DND-41 (cell line): Measurements from ENCODE around the gene HOXD8.

ENCODE experiments used
- ATAC-seq: fragments of 200-7000 bp; cut with Tn5 transposase; 3 replicates; pipeline ENCODE4 v1.9.1; 2021; ENCODE audit warnings: low read depth; ENCODE audit not compliant: insufficient read depth
- DNase-seq: peaks from one replicate; pipeline ENCODE4 v3.0.0-alpha.2; 2020
- H2AFZ ChIP-seq: 2 replicates; pipeline ENCODE4 v1.6.0; 2012; ENCODE audit warnings: low read depth, low read length
- H3K27ac ChIP-seq: 2 replicates; pipeline ENCODE4 v1.5.1; 2012; ENCODE audit warnings: low read length, inconsistent platforms
- H3K27me3 ChIP-seq: fragments of 200-600 bp; sonication (generic); 2 replicates; pipeline ENCODE4 v1.6.0; 2012; ENCODE audit warnings: low read length, mild to moderate bottlenecking, inconsistent platforms; ENCODE audit not compliant: insufficient read depth, poor library complexity
- H3K36me3 ChIP-seq: 2 replicates; pipeline ENCODE4 v1.5.1; 2012; ENCODE audit warnings: low read length, inconsistent platforms; ENCODE audit not compliant: insufficient read depth
- H3K4me1 ChIP-seq: 2 replicates; pipeline ENCODE4 v1.5.1; 2012; ENCODE audit warnings: mild to moderate bottlenecking, low read length; ENCODE audit not compliant: insufficient read depth
- H3K4me2 ChIP-seq: 2 replicates; pipeline ENCODE4 v1.6.0; 2012; ENCODE audit warnings: mild to moderate bottlenecking, moderate library complexity, low read length, inconsistent platforms; ENCODE audit not compliant: insufficient read depth
- H3K4me3 ChIP-seq, 2 experiments: fragments of 200-600 bp in 1 of 2; shearing (Covaris generic) in 1 of 2; 2 replicates each; pipeline ENCODE4 v1.5.1; 2012 to 2016; ENCODE audit warnings: inconsistent platforms in 2 of 2, low read length in 2 of 2, mild to moderate bottlenecking in 2 of 2, low read depth in 1 of 2, moderate library complexity in 1 of 2
- H3K79me2 ChIP-seq: 2 replicates; pipeline ENCODE4 v1.6.0; 2012; ENCODE audit warnings: low read length, inconsistent platforms; ENCODE audit not compliant: insufficient read depth
- H3K9ac ChIP-seq: 2 replicates; pipeline ENCODE4 v1.6.0; 2012; ENCODE audit warnings: low read depth, mild to moderate bottlenecking, inconsistent platforms, low read length, moderate library complexity
- H3K9me3 ChIP-seq: 2 replicates; pipeline ENCODE4 v1.5.1; 2012; ENCODE audit warnings: low read length, moderate library complexity, mild to moderate bottlenecking, inconsistent platforms; ENCODE audit not compliant: insufficient read depth, severe bottlenecking
- H4K20me1 ChIP-seq: 2 replicates; pipeline ENCODE4 v1.6.0; 2012; ENCODE audit warnings: low read length; ENCODE audit not compliant: insufficient read depth
- CTCF ChIP-seq: IDR thresholded peaks from 2 replicates; pipeline ENCODE4 v1.5.1; 2012; ENCODE audit warnings: borderline replicate concordance, low read length, moderate library complexity, mild to moderate bottlenecking; ENCODE audit not compliant: poor library complexity, severe bottlenecking; ENCODE audit errors: extremely low read depth
- EZH2 ChIP-seq: IDR thresholded peaks from 3 replicates; pipeline ENCODE4 v1.6.1; 2012; ENCODE audit warnings: borderline replicate concordance, low read depth, mild to moderate bottlenecking, moderate library complexity, low read length, inconsistent platforms; ENCODE audit not compliant: severe bottlenecking

The HOXD8 gene

GRCh38 chr2:176164201-176164600 lies 34.7 kb downstream of the HOXD8 start:
- TF ChIP-seq CTCF, result no peak
- TF ChIP-seq EZH2, result no peak
- Histone ChIP-seq H3K9me3 (no peaks in the 10 kb centered on the region), H3K36me3 (no peaks in the 10 kb centered on the region), H3K27me3 (peaks cover 3% of the 10 kb centered on the region), H3K4me2 (no peak overlapping the region), H4K20me1 (no peaks in the 10 kb centered on the region), H3K4me3 (no peak overlapping the region), H3K4me1 (no peaks in the 10 kb centered on the region), H3K9ac (no peak overlapping the region), H3K27ac (no peak overlapping the region), H2AFZ (no peak overlapping the region), H3K79me2 (no peaks in the 10 kb centered on the region)
- ATAC-seq (no peak), DNase-seq (no peak)

- ATAC-seq (no peak), DNase-seq (no peak)
- Histone ChIP-seq H3K4me1 (no peaks in the 10 kb centered on the region), H3K9ac (no peak overlapping the region), H3K9me3 (no peaks in the 10 kb centered on the region), H3K4me2 (no peak overlapping the region), H3K27ac (no peak overlapping the region), H3K27me3 (peaks cover 3% of the 10 kb centered on the region), H3K36me3 (no peaks in the 10 kb centered on the region), H4K20me1 (no peaks in the 10 kb centered on the region), H3K79me2 (no peaks in the 10 kb centered on the region), H2AFZ (no peak overlapping the region), H3K4me3 (no peak overlapping the region)
- TF ChIP-seq EZH2 (no peak), CTCF (no peak)
Observed at GRCh38 chr2:176164611-176165369, 35.3 kb downstream of the HOXD8 start.

- peaks cover 3% of the 10 kb centered on the region for H3K27me3 ChIP-seq
Observed at GRCh38 chr2:176165370-176166050, 36.0 kb downstream of the HOXD8 start.

More at GRCh38 chr2:176165370-176166050, 36.0 kb downstream of the HOXD8 start:
- Histone ChIP-seq H3K36me3 (no peaks in the 10 kb centered on the region), H4K20me1 (no peaks in the 10 kb centered on the region), H3K9me3 (no peaks in the 10 kb centered on the region), H3K4me1 (no peaks in the 10 kb centered on the region), H3K79me2 (no peaks in the 10 kb centered on the region), H3K9ac (no peak overlapping the region), H3K4me3 (no peak overlapping the region), H3K4me2 (no peak overlapping the region), H2AFZ (no peak overlapping the region), H3K27ac (no peak overlapping the region)
- ATAC-seq (no peak), DNase-seq (no peak)
- TF ChIP-seq CTCF (no peak), EZH2 (no peak)
